H1 (cell line): Measurements from ENCODE around the gene TRPV2. TPM values are rescaled to one million over a fixed set of nuclear protein-coding genes. Genes with fewer than 3 reads are reported as not detected.

Experiments used
- FOSL1 ChIP-seq: IDR thresholded peaks from 2 replicates; pipeline ENCODE4 v1.6.1; 2011; ENCODE audit warnings: mild to moderate bottlenecking, low read depth, low read length, moderate library complexity; ENCODE audit not compliant: insufficient read depth
- HDAC6 ChIP-seq: IDR thresholded peaks from one replicate; pipeline ENCODE4 v1.7.1; 2012; ENCODE audit warnings: low read depth, mild to moderate bottlenecking, inconsistent platforms, low read length, moderate library complexity
- MAFK ChIP-seq: IDR thresholded peaks from 2 replicates; pipeline ENCODE4 v1.6.1; 2012; ENCODE audit warnings: low read depth, mild to moderate bottlenecking, improper control_type of control experiment, low read length
- SP2 ChIP-seq: IDR thresholded peaks from 2 replicates; pipeline ENCODE4 v1.6.1; 2012; ENCODE audit warnings: mild to moderate bottlenecking, low read length, inconsistent platforms
- TAF1 ChIP-seq: IDR thresholded peaks from 2 replicates; pipeline ENCODE4 v1.6.1; 2011; ENCODE audit warnings: mild to moderate bottlenecking, low read depth, low read length
- TCF12 ChIP-seq: IDR thresholded peaks from 2 replicates; pipeline ENCODE4 v1.6.1; 2011; ENCODE audit warnings: low read depth, mild to moderate bottlenecking, low read length
- polyA plus RNA-seq, 7 experiments: library from polyadenylated mRNA; depleted of rRNA in 3 of 7; stranded (reverse) in 5 of 7; unstranded in 2 of 7; fragments of >200 nt in 5 of 7; fragments of 200-250 nt in 2 of 7; gene quantifications; 1 replicate in 5 of 7; 2 replicates in 1 of 7; 4 replicates in 1 of 7; pipeline versions ENCODE4 v1.2.1 to v1.2.3, GENCODE V29; 2011 to 2013; ENCODE audit warnings: missing spikeins in 2 of 7, mixed read lengths in 2 of 7
- total RNA-seq: library from RNA; stranded (reverse); fragmentation: NEBNext Ultra II Directional; extraction: Animal tissue kit (Norgen Biotek cat#: 25700); gene quantifications from 2 replicates; pipeline ENCODE4 v1.2.1, GENCODE V29; 2021

Gene TRPV2
- total and polyA plus RNA-seq, 2 of the 8 experiments (the other 6 are each of a cell fraction or from before 2014, with no cell fraction given): 1.7 to 2.1 TPM

DNA sequence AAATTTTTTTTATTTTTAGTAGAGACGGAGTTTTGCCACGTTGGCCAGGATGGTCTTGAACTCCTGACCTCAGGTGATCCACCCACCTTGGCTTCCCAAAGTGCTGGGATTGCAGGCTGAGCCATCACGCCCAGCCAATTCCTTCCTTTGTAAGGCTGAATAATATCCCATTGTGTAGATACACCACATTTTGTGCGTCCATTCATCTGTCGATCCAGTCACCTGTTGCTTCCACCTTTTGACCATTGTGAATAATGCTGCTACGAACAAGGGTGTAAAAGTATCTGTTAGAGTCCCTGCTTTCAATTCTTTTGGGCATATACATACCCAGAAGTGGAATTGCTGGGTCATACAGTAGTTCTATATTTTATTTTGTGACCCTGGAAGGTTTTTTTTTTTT, 15.3 kb downstream of the TRPV2 start (continued):
- TF ChIP-seq TCF12 (no peak), TAF1 (no peak), SP2 (no peak), HDAC6 (no peak), FOSL1 (no peak), MAFK (no peak)
